Neural progenitor cell (in vitro differentiated cells): ENCODE data around the gene TMEM79. TPM values are rescaled to one million over a fixed set of nuclear protein-coding genes. Genes with fewer than 3 reads are reported as not detected.
A peak's percentile ranks its signal among the peaks of the same experiment; 100 is the strongest.

Source experiments
- DNase-seq: peaks from one replicate; pipeline ENCODE4 v3.0.0-alpha.2; 2016; ENCODE audit warnings: low spot score
- H2AFZ ChIP-seq: fragments of 200-600 bp; sonication (generic); replicated peaks from 2 replicates; pipeline ENCODE4 v1.6.1; 2016; ENCODE audit warnings: antibody characterized with exemption
- H3F3A ChIP-seq: fragments of 200-600 bp; sonication (generic); 2 replicates; pipeline ENCODE4 v1.6.1; 2016; ENCODE audit warnings: antibody characterized with exemption, low read depth
- H3K27ac ChIP-seq: fragments of 200-600 bp; sonication (generic); 2 replicates; pipeline ENCODE4 v1.5.1; 2016; ENCODE audit warnings: mild to moderate bottlenecking
- H3K27me3 ChIP-seq: fragments of 200-600 bp; sonication (generic); 2 replicates; pipeline ENCODE4 v1.6.1; 2016; ENCODE audit warnings: mild to moderate bottlenecking, moderate library complexity
- H3K36me3 ChIP-seq: fragments of 200-600 bp; sonication (generic); 2 replicates; pipeline ENCODE4 v1.5.1; 2016
- H3K4me1 ChIP-seq: fragments of 200-600 bp; sonication (generic); 2 replicates; pipeline ENCODE4 v1.6.1; 2016; ENCODE audit warnings: mixed run types
- H3K4me2 ChIP-seq: fragments of 200-600 bp; sonication (generic); 2 replicates; pipeline ENCODE4 v1.6.1; 2016
- H3K4me3 ChIP-seq: fragments of 200-600 bp; sonication (generic); 2 replicates; pipeline ENCODE4 v1.5.1; 2016
- H3K79me2 ChIP-seq: fragments of 200-600 bp; sonication (generic); 2 replicates; pipeline ENCODE4 v1.6.1; 2016; ENCODE audit warnings: low read depth
- H3K9ac ChIP-seq: fragments of 200-600 bp; sonication (generic); 2 replicates; pipeline ENCODE4 v1.6.1; 2016
- H3K9me3 ChIP-seq: fragments of 200-600 bp; sonication (generic); 2 replicates; pipeline ENCODE4 v1.5.1; 2016; ENCODE audit warnings: low read depth
- H4K20me1 ChIP-seq: fragments of 200-600 bp; sonication (generic); 2 replicates; pipeline ENCODE4 v1.6.1; 2016; ENCODE audit warnings: low read depth
- H3K27ac Mint-ChIP-seq: 3 replicates; pipeline ENCODE4 v1.8.0; 2021; ENCODE audit warnings: mixed read lengths
- H3K27me3 Mint-ChIP-seq: 2 replicates; pipeline ENCODE4 v1.8.0; 2022; ENCODE audit warnings: low read depth, mild to moderate bottlenecking, inconsistent platforms, moderate library complexity, mixed read lengths; ENCODE audit not compliant: insufficient read depth
- H3K36me3 Mint-ChIP-seq: 3 replicates; pipeline ENCODE4 v1.8.0; 2021; ENCODE audit warnings: mixed read lengths
- H3K4me1 Mint-ChIP-seq: 3 replicates; pipeline ENCODE4 v1.8.0; 2021; ENCODE audit warnings: mixed read lengths
- H3K4me3 Mint-ChIP-seq: 3 replicates; pipeline ENCODE4 v1.8.0; 2021; ENCODE audit warnings: mild to moderate bottlenecking, moderate library complexity, mixed read lengths
- H3K9me3 Mint-ChIP-seq: 3 replicates; pipeline ENCODE4 v1.8.0; 2020; ENCODE audit warnings: mixed read lengths
- EZH2 ChIP-seq: fragments of 200-600 bp; sonication (generic); IDR thresholded peaks from 2 replicates; pipeline ENCODE4 v1.6.1; 2017; ENCODE audit warnings: antibody characterized with exemption, mild to moderate bottlenecking, moderate library complexity
- EZH2phosphoT487 ChIP-seq: fragments of 200-600 bp; sonication (generic); IDR thresholded peaks from 2 replicates; pipeline ENCODE4 v1.6.1; 2017; ENCODE audit warnings: antibody characterized with exemption
- total RNA-seq: library from RNA; depleted of rRNA; stranded (reverse); fragments of >200 nt; gene quantifications from 2 replicates; pipeline ENCODE4 v1.2.3, GENCODE V29; 2015; ENCODE audit warnings: low replicate concordance
- TF ChIP-seq, protein P1 (sequence below): fragments of 200-600 bp; sonication (generic); IDR thresholded peaks from 2 replicates; pipeline ENCODE4 v1.5.1; 2017; ENCODE audit warnings: antibody characterized with exemption, mild to moderate bottlenecking

The TMEM79 gene
- total RNA-seq, 1 donor from 2014 or later, result 1.7 TPM

DNA sequence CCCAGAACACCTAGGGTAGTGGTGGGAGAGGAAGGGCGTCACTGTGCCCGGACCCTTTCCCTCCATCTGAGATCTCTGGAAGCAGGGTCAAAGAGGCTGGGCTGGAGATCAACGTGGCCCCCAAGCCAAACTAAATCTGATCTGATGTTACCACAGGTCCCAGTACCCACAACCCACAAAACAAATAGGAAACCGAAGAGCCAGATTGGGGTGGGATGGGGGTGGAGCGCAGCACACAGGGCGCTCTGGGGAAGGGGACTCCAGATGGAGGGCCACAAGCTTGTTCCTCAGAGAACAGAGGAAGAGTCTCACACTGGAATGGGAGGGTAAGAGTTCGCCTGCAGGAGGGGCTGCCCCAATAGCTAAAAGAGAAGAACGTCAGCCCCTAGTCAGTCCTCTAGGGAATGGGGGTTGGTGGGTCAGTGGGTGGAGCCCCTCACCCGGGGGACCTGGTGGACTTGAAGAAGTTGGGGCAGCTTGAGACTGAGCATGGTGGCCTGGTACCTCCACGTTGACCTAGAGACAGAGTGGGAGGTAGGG lies 37.8 kb upstream of the TMEM79 start:
- Histone ChIP-seq H3K27me3 (no peaks in the 10 kb centered on the region), H4K20me1 (no peaks in the 10 kb centered on the region), H3K79me2 (no peaks in the 10 kb centered on the region), H3K9ac (no peak overlapping the region), H2AFZ (no peak overlapping the region), H3K4me1 (peaks cover 6% of the 10 kb centered on the region), H3K4me3 (no peak overlapping the region), H3K36me3 (no peaks in the 10 kb centered on the region), H3K4me2 (no peak overlapping the region), H3F3A (peaks cover 19% of the 10 kb centered on the region), H3K27ac (no peak overlapping the region), H3K9me3 (no peaks in the 10 kb centered on the region)
- peak overlapping the region; percentile 63 for H3K27ac Mint-ChIP-seq
- peaks cover 3% of the 10 kb centered on the region for H3K36me3 Mint-ChIP-seq
- no peak for DNase-seq
- H3K4me3 Mint-ChIP-seq, result no peak overlapping the region
- H3K9me3 Mint-ChIP-seq, result no peaks in the 10 kb centered on the region
- peaks cover 9% of the 10 kb centered on the region for H3K27me3 Mint-ChIP-seq
- TF ChIP-seq EZH2phosphoT487, result no peak
- TF ChIP-seq, protein P1, sequence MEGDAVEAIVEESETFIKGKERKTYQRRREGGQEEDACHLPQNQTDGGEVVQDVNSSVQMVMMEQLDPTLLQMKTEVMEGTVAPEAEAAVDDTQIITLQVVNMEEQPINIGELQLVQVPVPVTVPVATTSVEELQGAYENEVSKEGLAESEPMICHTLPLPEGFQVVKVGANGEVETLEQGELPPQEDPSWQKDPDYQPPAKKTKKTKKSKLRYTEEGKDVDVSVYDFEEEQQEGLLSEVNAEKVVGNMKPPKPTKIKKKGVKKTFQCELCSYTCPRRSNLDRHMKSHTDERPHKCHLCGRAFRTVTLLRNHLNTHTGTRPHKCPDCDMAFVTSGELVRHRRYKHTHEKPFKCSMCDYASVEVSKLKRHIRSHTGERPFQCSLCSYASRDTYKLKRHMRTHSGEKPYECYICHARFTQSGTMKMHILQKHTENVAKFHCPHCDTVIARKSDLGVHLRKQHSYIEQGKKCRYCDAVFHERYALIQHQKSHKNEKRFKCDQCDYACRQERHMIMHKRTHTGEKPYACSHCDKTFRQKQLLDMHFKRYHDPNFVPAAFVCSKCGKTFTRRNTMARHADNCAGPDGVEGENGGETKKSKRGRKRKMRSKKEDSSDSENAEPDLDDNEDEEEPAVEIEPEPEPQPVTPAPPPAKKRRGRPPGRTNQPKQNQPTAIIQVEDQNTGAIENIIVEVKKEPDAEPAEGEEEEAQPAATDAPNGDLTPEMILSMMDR, result no peak
- no peak for TF ChIP-seq EZH2
- peaks cover 5% of the 10 kb centered on the region for H3K4me1 Mint-ChIP-seq

DNA sequence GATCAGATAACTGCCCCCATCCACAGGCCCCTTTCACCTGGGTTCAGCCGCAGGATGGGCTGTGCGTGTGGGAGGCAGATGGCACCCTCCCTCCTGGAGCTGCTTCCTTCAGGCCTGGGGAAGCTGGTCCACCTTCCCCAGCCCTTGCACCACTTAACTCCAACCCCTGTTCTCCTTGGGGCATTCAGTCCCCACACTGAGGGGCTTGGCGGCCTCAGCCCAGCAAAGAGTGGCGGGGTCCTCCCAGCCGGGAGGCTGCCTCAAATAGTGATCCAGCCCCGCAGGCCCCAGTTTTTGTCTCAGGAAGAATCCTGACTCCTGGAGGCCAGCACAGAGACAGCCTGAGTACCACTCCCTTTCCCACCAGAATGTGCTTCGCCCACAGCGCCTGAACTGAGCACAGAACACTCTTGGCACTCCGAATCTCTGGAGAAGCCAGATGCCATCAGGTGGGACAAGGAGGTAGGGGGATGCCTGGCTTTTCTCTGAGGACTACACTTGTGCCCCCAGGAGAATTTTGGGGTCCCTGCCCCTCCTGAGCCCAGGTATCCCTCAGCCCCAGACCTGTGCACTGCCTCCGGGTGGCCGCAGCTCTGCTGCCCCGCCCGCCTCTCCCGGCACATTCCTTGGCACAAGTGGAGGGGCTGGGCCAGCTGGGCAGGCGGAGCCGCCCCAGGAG lies 37.2 kb upstream of the TMEM79 start:
- Histone ChIP-seq H3K36me3 (no peaks in the 10 kb centered on the region), H2AFZ (no peak overlapping the region), H3K4me1 (peaks cover 6% of the 10 kb centered on the region), H3K4me2 (no peak overlapping the region), H4K20me1 (no peaks in the 10 kb centered on the region), H3K9ac (no peak overlapping the region), H3K4me3 (no peak overlapping the region), H3K79me2 (no peaks in the 10 kb centered on the region), H3K27me3 (no peaks in the 10 kb centered on the region), H3K9me3 (no peaks in the 10 kb centered on the region), H3K27ac (peak overlapping the region; percentile 41), H3F3A (peaks cover 19% of the 10 kb centered on the region)
- Mint-ChIP-seq H3K27ac (no peak overlapping the region), H3K36me3 (peaks cover 3% of the 10 kb centered on the region), H3K4me3 (no peak overlapping the region), H3K9me3 (no peaks in the 10 kb centered on the region), H3K27me3 (peaks cover 9% of the 10 kb centered on the region), H3K4me1 (peaks cover 5% of the 10 kb centered on the region)
- DNase-seq, result peak; percentile 31
- TF ChIP-seq, protein P1, result no peak
- TF ChIP-seq EZH2phosphoT487, result no peak
- TF ChIP-seq EZH2, result no peak

DNA sequence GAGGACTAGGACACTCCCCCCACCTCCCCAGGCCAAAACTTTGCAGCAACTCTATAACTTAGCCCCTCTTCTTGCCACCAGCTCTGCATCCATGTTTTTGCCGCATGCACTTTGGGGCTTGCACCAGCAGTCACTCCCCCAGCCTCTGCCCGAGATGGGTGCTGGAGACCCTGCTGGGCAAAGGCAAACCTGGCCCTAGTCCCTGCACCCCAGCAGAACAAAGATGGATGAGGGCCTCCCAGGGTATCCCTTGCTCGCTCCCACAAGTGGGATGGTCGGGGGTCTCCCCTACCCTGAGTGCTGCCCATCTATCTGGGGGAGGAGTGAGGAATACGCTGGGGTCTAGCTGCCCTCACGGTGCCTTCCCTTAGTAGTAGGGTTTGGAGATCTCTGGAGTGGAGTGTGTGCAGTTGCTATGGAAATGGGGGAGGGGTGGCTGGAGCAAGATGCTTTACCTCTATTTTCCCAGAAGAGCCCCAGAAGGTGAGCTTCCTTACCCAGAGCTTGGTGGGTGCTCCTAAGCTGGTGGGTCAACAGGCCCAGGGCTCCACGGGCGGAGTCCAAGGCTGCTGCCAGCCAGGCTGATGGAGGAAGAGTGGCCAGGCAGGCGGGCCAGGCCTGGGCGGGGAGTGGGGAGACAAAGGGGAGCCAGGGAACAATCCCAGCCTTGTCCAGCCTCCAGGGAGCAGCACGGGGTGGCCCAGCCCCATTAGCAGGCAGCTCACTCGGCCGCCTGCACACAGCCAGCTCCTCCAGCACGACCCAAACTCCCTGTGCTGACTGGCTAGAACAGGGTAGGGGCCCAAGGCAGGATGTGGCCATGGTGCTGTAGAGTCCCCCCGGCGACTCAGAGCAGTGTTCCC lies 36.4 kb upstream of the TMEM79 start, which contains the start of gene PAQR6:
Gene PAQR6, minus strand, starts transcription at position 597 of the 863 bp plus-strand sequence. CDS start 1,325 bp downstream, outside the sequence.
- Mint-ChIP-seq H3K36me3 (peaks cover 6% of the 10 kb centered on the region), H3K9me3 (no peaks in the 10 kb centered on the region), H3K27ac (no peak within 1 kb of the TSS), H3K4me1 (peaks cover 5% of the 10 kb centered on the region), H3K27me3 (peaks cover 9% of the 10 kb centered on the region), H3K4me3 (no peak within 1 kb of the TSS)
- H3K4me3 ChIP-seq, result no peak within 1 kb of the TSS
- peaks cover 6% of the 10 kb centered on the region for H3K4me1 ChIP-seq
- peak within 1 kb of the TSS; percentile 80 for H3K27ac ChIP-seq
- no peaks in the 10 kb centered on the region for H3K27me3 ChIP-seq
- no peaks in the 10 kb centered on the region for H3K36me3 ChIP-seq
- H3K9me3 ChIP-seq, result no peaks in the 10 kb centered on the region
- H3K79me2 ChIP-seq, result no peaks in the 10 kb centered on the region
- H4K20me1 ChIP-seq, result no peaks in the 10 kb centered on the region
- DNase-seq, result peak; percentile 68
- H2AFZ ChIP-seq, result no peak within 1 kb of the TSS
- H3F3A ChIP-seq, result peaks cover 19% of the 10 kb centered on the region
- H3K9ac ChIP-seq, result no peak within 1 kb of the TSS
- no peak within 1 kb of the TSS for H3K4me2 ChIP-seq
- TF ChIP-seq, protein P1, result no peak
- no peak for TF ChIP-seq EZH2
- TF ChIP-seq EZH2phosphoT487, result no peak
